Neural progenitor cell (in vitro differentiated cells): ENCODE measurements around the gene MFAP3. TPM values are rescaled to one million over a fixed set of nuclear protein-coding genes. Genes with fewer than 3 reads are reported as not detected.

Source experiments
- DNase-seq: peaks from one replicate; pipeline ENCODE4 v3.0.0-alpha.2; 2016; ENCODE audit warnings: low spot score
- H2AFZ ChIP-seq: fragments of 200-600 bp; sonication (generic); replicated peaks from 2 replicates; pipeline ENCODE4 v1.6.1; 2016; ENCODE audit warnings: antibody characterized with exemption
- H3F3A ChIP-seq: fragments of 200-600 bp; sonication (generic); 2 replicates; pipeline ENCODE4 v1.6.1; 2016; ENCODE audit warnings: antibody characterized with exemption, low read depth
- H3K27ac ChIP-seq: fragments of 200-600 bp; sonication (generic); 2 replicates; pipeline ENCODE4 v1.5.1; 2016; ENCODE audit warnings: mild to moderate bottlenecking
- H3K27me3 ChIP-seq: fragments of 200-600 bp; sonication (generic); 2 replicates; pipeline ENCODE4 v1.6.1; 2016; ENCODE audit warnings: mild to moderate bottlenecking, moderate library complexity
- H3K36me3 ChIP-seq: fragments of 200-600 bp; sonication (generic); 2 replicates; pipeline ENCODE4 v1.5.1; 2016
- H3K4me1 ChIP-seq: fragments of 200-600 bp; sonication (generic); 2 replicates; pipeline ENCODE4 v1.6.1; 2016; ENCODE audit warnings: mixed run types
- H3K4me2 ChIP-seq: fragments of 200-600 bp; sonication (generic); 2 replicates; pipeline ENCODE4 v1.6.1; 2016
- H3K4me3 ChIP-seq: fragments of 200-600 bp; sonication (generic); 2 replicates; pipeline ENCODE4 v1.5.1; 2016
- H3K79me2 ChIP-seq: fragments of 200-600 bp; sonication (generic); 2 replicates; pipeline ENCODE4 v1.6.1; 2016; ENCODE audit warnings: low read depth
- H3K9ac ChIP-seq: fragments of 200-600 bp; sonication (generic); 2 replicates; pipeline ENCODE4 v1.6.1; 2016
- H3K9me3 ChIP-seq: fragments of 200-600 bp; sonication (generic); 2 replicates; pipeline ENCODE4 v1.5.1; 2016; ENCODE audit warnings: low read depth
- H4K20me1 ChIP-seq: fragments of 200-600 bp; sonication (generic); 2 replicates; pipeline ENCODE4 v1.6.1; 2016; ENCODE audit warnings: low read depth
- H3K27ac Mint-ChIP-seq: 3 replicates; pipeline ENCODE4 v1.8.0; 2021; ENCODE audit warnings: mixed read lengths
- H3K27me3 Mint-ChIP-seq: 2 replicates; pipeline ENCODE4 v1.8.0; 2022; ENCODE audit warnings: low read depth, mild to moderate bottlenecking, inconsistent platforms, moderate library complexity, mixed read lengths; ENCODE audit not compliant: insufficient read depth
- H3K36me3 Mint-ChIP-seq: 3 replicates; pipeline ENCODE4 v1.8.0; 2021; ENCODE audit warnings: mixed read lengths
- H3K4me1 Mint-ChIP-seq: 3 replicates; pipeline ENCODE4 v1.8.0; 2021; ENCODE audit warnings: mixed read lengths
- H3K4me3 Mint-ChIP-seq: 3 replicates; pipeline ENCODE4 v1.8.0; 2021; ENCODE audit warnings: mild to moderate bottlenecking, moderate library complexity, mixed read lengths
- H3K9me3 Mint-ChIP-seq: 3 replicates; pipeline ENCODE4 v1.8.0; 2020; ENCODE audit warnings: mixed read lengths
- CTCF ChIP-seq: fragments of 200-600 bp; sonication (generic); IDR thresholded peaks from 2 replicates; pipeline ENCODE4 v1.5.1; 2017; ENCODE audit warnings: antibody characterized with exemption, mild to moderate bottlenecking
- EZH2 ChIP-seq: fragments of 200-600 bp; sonication (generic); IDR thresholded peaks from 2 replicates; pipeline ENCODE4 v1.6.1; 2017; ENCODE audit warnings: antibody characterized with exemption, mild to moderate bottlenecking, moderate library complexity
- EZH2phosphoT487 ChIP-seq: fragments of 200-600 bp; sonication (generic); IDR thresholded peaks from 2 replicates; pipeline ENCODE4 v1.6.1; 2017; ENCODE audit warnings: antibody characterized with exemption
- total RNA-seq: library from RNA; depleted of rRNA; stranded (reverse); fragments of >200 nt; gene quantifications from 2 replicates; pipeline ENCODE4 v1.2.3, GENCODE V29; 2015; ENCODE audit warnings: low replicate concordance

MFAP3 gene
- total RNA-seq, 1 donor from 2014 or later, result 89.7 TPM

GRCh38 chr5:154044099-154044498 lies 5.3 kb downstream of the MFAP3 start:
- Histone ChIP-seq H3K4me1 (peaks cover 5% of the 10 kb centered on the region), H3K79me2 (peaks cover 27% of the 10 kb centered on the region), H3F3A (no peaks in the 10 kb centered on the region), H3K4me2 (no peak overlapping the region), H4K20me1 (peaks cover 31% of the 10 kb centered on the region), H3K4me3 (no peak overlapping the region), H3K27me3 (no peaks in the 10 kb centered on the region), H3K27ac (no peak overlapping the region), H2AFZ (no peak overlapping the region), H3K36me3 (no peaks in the 10 kb centered on the region), H3K9me3 (no peaks in the 10 kb centered on the region), H3K9ac (no peak overlapping the region)
- DNase-seq, result no peak
- Mint-ChIP-seq H3K27ac (no peak overlapping the region), H3K4me1 (peaks cover 8% of the 10 kb centered on the region), H3K9me3 (no peaks in the 10 kb centered on the region), H3K4me3 (no peak overlapping the region), H3K36me3 (no peaks in the 10 kb centered on the region), H3K27me3 (no peaks in the 10 kb centered on the region)
- TF ChIP-seq CTCF (no peak), EZH2 (no peak), EZH2phosphoT487 (no peak)

GRCh38 chr5:154044581-154044980 lies 5.8 kb downstream of the MFAP3 start:
- no peak overlapping the region for H3K27ac ChIP-seq

GRCh38 chr5:154046486-154046885 lies 7.7 kb downstream of the MFAP3 start:
- no peaks in the 10 kb centered on the region for H3F3A ChIP-seq
- no peak overlapping the region for H3K4me2 ChIP-seq
- H4K20me1 ChIP-seq, result peaks cover 17% of the 10 kb centered on the region
- Mint-ChIP-seq H3K27me3 (no peaks in the 10 kb centered on the region), H3K4me3 (no peak overlapping the region), H3K9me3 (no peaks in the 10 kb centered on the region), H3K27ac (no peak overlapping the region), H3K36me3 (peaks cover 4% of the 10 kb centered on the region), H3K4me1 (no peaks in the 10 kb centered on the region)
- H3K27me3 ChIP-seq, result no peaks in the 10 kb centered on the region
- H3K36me3 ChIP-seq, result no peaks in the 10 kb centered on the region
- DNase-seq, result no peak
- TF ChIP-seq EZH2, result no peak
- no peak for TF ChIP-seq CTCF
- TF ChIP-seq EZH2phosphoT487, result no peak
- no peak overlapping the region for H2AFZ ChIP-seq
- H3K9me3 ChIP-seq, result no peaks in the 10 kb centered on the region
- H3K4me3 ChIP-seq, result no peak overlapping the region
- peaks cover 9% of the 10 kb centered on the region for H3K79me2 ChIP-seq
- no peaks in the 10 kb centered on the region for H3K4me1 ChIP-seq
- H3K27ac ChIP-seq, result no peak overlapping the region
- H3K9ac ChIP-seq, result no peak overlapping the region

More at GRCh38 chr5:154044581-154044980, 5.8 kb downstream of the MFAP3 start:
- TF ChIP-seq EZH2 (no peak), CTCF (no peak), EZH2phosphoT487 (no peak)
- Histone ChIP-seq H3K4me3 (no peak overlapping the region), H3F3A (no peaks in the 10 kb centered on the region), H3K4me1 (peaks cover 4% of the 10 kb centered on the region), H3K36me3 (no peaks in the 10 kb centered on the region), H3K79me2 (peaks cover 22% of the 10 kb centered on the region), H3K27me3 (no peaks in the 10 kb centered on the region), H4K20me1 (peaks cover 30% of the 10 kb centered on the region), H2AFZ (no peak overlapping the region), H3K9ac (no peak overlapping the region), H3K9me3 (no peaks in the 10 kb centered on the region), H3K4me2 (no peak overlapping the region)
- Mint-ChIP-seq H3K27me3 (no peaks in the 10 kb centered on the region), H3K4me3 (no peak overlapping the region), H3K27ac (no peak overlapping the region), H3K9me3 (no peaks in the 10 kb centered on the region), H3K4me1 (peaks cover 3% of the 10 kb centered on the region), H3K36me3 (no peaks in the 10 kb centered on the region)
- no peak for DNase-seq
